IMR-90 (cell line): ENCODE results near the gene NCAPG2. TPM values are rescaled to one million over a fixed set of nuclear protein-coding genes. Genes with fewer than 3 reads are reported as not detected.

Experiments used
- ATAC-seq: fragments of 200-7000 bp; cut with Tn5 transposase; 2 replicates; pipeline ENCODE4 v1.9.1; 2020; ENCODE audit warnings: low read depth, mild to moderate bottlenecking, moderate library complexity
- BruUV-seq: library from RNA; stranded (reverse); fragments of 400-500 nt; replicated peaks from 2 replicates; lab custom pipeline; 2021; lab: Mats Ljungman, UMichigan
- CTCF ChIA-PET: fragments of 300-600 bp; formaldehyde crosslinking; extraction: SDS; loops from one replicate; lab custom pipeline; 2021; ENCODE audit warnings: antibody characterized with exemption; lab: Yijun Ruan, JAX
- POLR2A ChIA-PET: fragments of 300-600 bp; sonication (Branson Sonifier 250); formaldehyde crosslinking; loops from one replicate; lab custom pipeline; 2022; ENCODE audit warnings: antibody characterized with exemption; ENCODE audit not compliant: unreplicated experiment; lab: Charles Lee
- DNase-seq: peaks from one replicate; pipeline ENCODE4 v3.0.0; 2013
- H2AFZ ChIP-seq: replicated peaks from 2 replicates; pipeline ENCODE3; 2013; ENCODE audit warnings: low read length, mild to moderate bottlenecking; ENCODE audit not compliant: poor library complexity
- H2AK5ac ChIP-seq: 2 replicates; pipeline ENCODE4 v1.6.1; 2013; ENCODE audit warnings: low read depth, low read length, inconsistent platforms
- H2AK9ac ChIP-seq: replicated peaks from 2 replicates; pipeline ENCODE3; 2013; ENCODE audit warnings: mild to moderate bottlenecking, low read depth, low read length, moderate library complexity; ENCODE audit not compliant: poor library complexity
- H2BK120ac ChIP-seq: 2 replicates; pipeline ENCODE4 v1.6.1; 2013; ENCODE audit warnings: low read depth, low read length, inconsistent platforms
- H2BK15ac ChIP-seq: 3 replicates; pipeline ENCODE4 v1.6.1; 2013; ENCODE audit warnings: low read depth, low read length, inconsistent platforms
- H2BK20ac ChIP-seq: 2 replicates; pipeline ENCODE4 v1.6.1; 2013; ENCODE audit warnings: low read depth, mild to moderate bottlenecking, inconsistent platforms, low read length, moderate library complexity
- H2BK5ac ChIP-seq: 2 replicates; pipeline ENCODE4 v1.6.1; 2013; ENCODE audit warnings: mild to moderate bottlenecking, low read depth, low read length, inconsistent platforms; ENCODE audit not compliant: poor library complexity, severe bottlenecking
- H3K14ac ChIP-seq: replicated peaks from 2 replicates; pipeline ENCODE4 v1.6.1; 2013; ENCODE audit warnings: low read depth, low read length, inconsistent platforms
- H3K18ac ChIP-seq: 2 replicates; pipeline ENCODE4 v1.6.1; 2013; ENCODE audit warnings: low read depth, low read length, control low read depth
- H3K23ac ChIP-seq: 2 replicates; pipeline ENCODE4 v1.6.1; 2013; ENCODE audit warnings: low read depth, low read length, inconsistent platforms
- H3K27ac ChIP-seq: 2 replicates; pipeline ENCODE4 v1.5.1; 2013; ENCODE audit warnings: mild to moderate bottlenecking, control low read depth, low read length; ENCODE audit not compliant: insufficient read depth
- H3K27me3 ChIP-seq: 2 replicates; pipeline ENCODE4 v1.6.1; 2013; ENCODE audit warnings: low read length; ENCODE audit not compliant: control insufficient read depth, insufficient read depth
- H3K36me3 ChIP-seq: 2 replicates; pipeline ENCODE4 v1.6.1; 2013; ENCODE audit warnings: low read length, mixed read lengths; ENCODE audit not compliant: control insufficient read depth, insufficient read depth
- H3K4ac ChIP-seq: 2 replicates; pipeline ENCODE4 v1.6.1; 2013; ENCODE audit warnings: low read depth, low read length, inconsistent platforms
- H3K4me1 ChIP-seq: 2 replicates; pipeline ENCODE4 v1.6.1; 2013; ENCODE audit warnings: low read length, mixed read lengths; ENCODE audit not compliant: control insufficient read depth, insufficient read depth
- H3K4me2 ChIP-seq: 2 replicates; pipeline ENCODE4 v1.6.1; 2013; ENCODE audit warnings: low read depth, mild to moderate bottlenecking, control low read depth, low read length, moderate library complexity
- H3K4me3 ChIP-seq: 2 replicates; pipeline ENCODE4 v1.5.1; 2013; ENCODE audit warnings: low read depth, mild to moderate bottlenecking, control low read depth, low read length, moderate library complexity; ENCODE audit not compliant: insufficient read depth
- H3K56ac ChIP-seq: 2 replicates; pipeline ENCODE4 v1.6.1; 2013; ENCODE audit warnings: low read length, inconsistent platforms; ENCODE audit not compliant: insufficient read depth; ENCODE audit errors: extremely low read depth
- H3K79me1 ChIP-seq, 2 experiments: 2 replicates each; pipeline ENCODE4 v1.6.1; 2013; ENCODE audit warnings: low read length in 2 of 2, inconsistent platforms in 1 of 2, low read depth in 1 of 2
- H3K9ac ChIP-seq: 2 replicates; pipeline ENCODE4 v1.6.1; 2013; ENCODE audit warnings: low read depth, low read length, control low read depth
- H3K9me1 ChIP-seq: 2 replicates; pipeline ENCODE4 v1.6.1; 2013; ENCODE audit warnings: low read length, inconsistent platforms; ENCODE audit not compliant: insufficient read depth
- H3K9me3 ChIP-seq: 2 replicates; pipeline ENCODE4 v1.6.1; 2013; ENCODE audit warnings: low read length; ENCODE audit not compliant: control insufficient read depth, insufficient read depth
- H4K20me1 ChIP-seq: 2 replicates; pipeline ENCODE4 v1.6.1; 2013; ENCODE audit warnings: low read length, inconsistent platforms; ENCODE audit not compliant: insufficient read depth
- H4K5ac ChIP-seq: 2 replicates; pipeline ENCODE4 v1.6.1; 2013; ENCODE audit warnings: mild to moderate bottlenecking, low read depth, low read length, control low read depth
- H4K8ac ChIP-seq, 2 experiments: 2 replicates each; pipeline ENCODE4 v1.6.1; 2013; ENCODE audit warnings: low read depth in 2 of 2, low read length in 2 of 2, control low read depth in 1 of 2, inconsistent platforms in 1 of 2
- H4K91ac ChIP-seq: 2 replicates; pipeline ENCODE4 v1.6.1; 2013; ENCODE audit warnings: low read depth, low read length, inconsistent platforms; ENCODE audit not compliant: insufficient read depth
- ELK1 ChIP-seq: fragments of 150-350 bp; IDR thresholded peaks from 2 replicates; pipeline ENCODE4 v1.6.1; 2016; ENCODE audit warnings: low read depth, mild to moderate bottlenecking, low read length, moderate library complexity, borderline replicate concordance
- RAD21 ChIP-seq: IDR thresholded peaks from 2 replicates; pipeline ENCODE4 v1.6.1; 2012; ENCODE audit warnings: low read length, improper control_type of control experiment
- RFX5 ChIP-seq: IDR thresholded peaks from 2 replicates; pipeline ENCODE4 v1.8.0; 2012; ENCODE audit warnings: low read depth, mild to moderate bottlenecking, low read length, moderate library complexity
- SMC3 ChIP-seq: fragments of 150-350 bp; IDR thresholded peaks from 2 replicates; pipeline ENCODE4 v1.6.1; 2016; ENCODE audit warnings: low read depth, mild to moderate bottlenecking, antibody characterized with exemption, low read length, moderate library complexity
- USF2 ChIP-seq: fragments of 150-350 bp; IDR thresholded peaks from 2 replicates; pipeline ENCODE4 v1.6.1; 2017; ENCODE audit warnings: mild to moderate bottlenecking, antibody characterized with exemption, low read length, low read depth
- WGBS, 2 experiments: methylation state at CpG; one replicate each; pipeline versions ENCODE4 v1.1.5 to v1.1.7; 2013; ENCODE audit warnings: missing lambda C conversion rate in 2 of 2; ENCODE audit not compliant: insufficient read length in 1 of 2; ENCODE audit errors: extremely low coverage in 2 of 2; 5-methylcytosine and 5-hydroxymethylcytosine counted together
- dilution Hi-C: fragments of 300-500 bp; cut with HindIII; formaldehyde crosslinking; loops from one replicate; pipeline ENCODE4 v1.14.3; 2018; ENCODE audit warnings: low sequenced_read_pairs; ENCODE audit not compliant: unreplicated experiment
- in situ Hi-C: fragments of 300-500 bp; cut with MboI; formaldehyde crosslinking; loops from 3 replicates; pipeline ENCODE4 v1.14.3; 2019; ENCODE audit warnings: low sequenced_read_pairs, inconsistent platforms, mixed read lengths
- intact Hi-C: fragments of 100-400 bp; cut with micrococcal nuclease; formaldehyde crosslinking; loops from 2 replicates; pipeline ENCODE4 v1.10.0; 2022
- polyA plus RNA-seq, 3 experiments: library from polyadenylated mRNA; depleted of rRNA; stranded (reverse); fragments of >200 nt; gene quantifications; 2 replicates each; pipeline ENCODE4 v1.2.3, GENCODE V29; 2012; ENCODE audit warnings: low replicate concordance in 1 of 3
- total RNA-seq: library from RNA; depleted of rRNA; stranded (reverse); fragments of >200 nt; gene quantifications from 2 replicates; pipeline ENCODE4 v1.2.3, GENCODE V29; 2012

The NCAPG2 gene
- total and polyA plus RNA-seq, 2 of the 4 experiments (the other 2 are of a cell fraction) = 25.6 to 25.8 TPM

- H3K23ac ChIP-seq = no peak overlapping the region
- in situ Hi-C loops = no loop called here
- H3K9me3 ChIP-seq = no peaks in the 10 kb centered on the region
- H3K4me2 ChIP-seq = no peak overlapping the region
- H3K4ac ChIP-seq = no peak overlapping the region
- peaks cover 2% of the 10 kb centered on the region; the same call in 1 of the 2 replicates for H3K4me1 ChIP-seq
- H2BK20ac ChIP-seq = no peak overlapping the region; the same call in 1 of the 2 replicates
- H4K91ac ChIP-seq = no peak overlapping the region
- H3K14ac ChIP-seq = no peak overlapping the region
- no peaks in the 10 kb centered on the region for H4K20me1 ChIP-seq
- peaks cover 14% of the 10 kb centered on the region; the same call in 1 of the 2 replicates for H3K9me1 ChIP-seq
- no peak overlapping the region for H4K5ac ChIP-seq
- no peak overlapping the region for H3K18ac ChIP-seq
- no peak overlapping the region for H2AK9ac ChIP-seq
- no peak overlapping the region for H2BK5ac ChIP-seq
- H3K56ac ChIP-seq = no peak overlapping the region
- no peak overlapping the region for H2AFZ ChIP-seq
- ATAC-seq = no peak
- H2AK5ac ChIP-seq = no peak overlapping the region; the same call in 1 of the 2 replicates
- no peak overlapping the region for H2BK120ac ChIP-seq
- peaks cover 36% of the 10 kb centered on the region for H3K36me3 ChIP-seq
- ChIA-PET CTCF (interaction anchor here (0.7 kb wide), 1 partner anchor 151 kb away, joined by 3 read pairs; no protein-coding TSS in a partner anchor), POLR2A (no interaction called here)
- no peak overlapping the region for H3K4me3 ChIP-seq
- TF ChIP-seq USF2 (no peak), RAD21 (no peak), RFX5 (no peak), SMC3 (no peak), ELK1 (no peak)
- WGBS, 2 experiments = 100% methylated on average over 8 of the region's 19 CpGs; no CpG with 5 or more reads in 1 of the 2 experiments
- no peak overlapping the region for H3K27ac ChIP-seq
- no peaks in the 10 kb centered on the region for H3K27me3 ChIP-seq
- intact Hi-C loops = no loop called here
- H3K9ac ChIP-seq = no peak overlapping the region
- H4K8ac ChIP-seq = no peak overlapping the region
- peaks cover 4 to 6% of the 10 kb centered on the region in 2 experiments; a peak in 2 of 4 replicates for H3K79me1 ChIP-seq
- no TSS peak for BruUV-seq
- dilution Hi-C loops = no loop called here
- DNase-seq = no peak
- no peak overlapping the region for H2BK15ac ChIP-seq
Observed at GRCh38 chr7:158733775-158734494, 29.3 kb upstream of the NCAPG2 start.
